PFSK-1 (cell line): Measurements from ENCODE around the gene POC1A.

ENCODE experiments used
- FOXP2 ChIP-seq: optimal IDR thresholded peaks from 2 replicates; pipeline ENCODE3; 2011; ENCODE audit warnings: borderline replicate concordance, control low read depth, inconsistent platforms; ENCODE audit not compliant: insufficient read depth; ENCODE audit errors: extremely low read length, extremely low read depth
- POLR2AphosphoS5 ChIP-seq: IDR thresholded peaks from 2 replicates; pipeline ENCODE4 v1.6.1; 2012; ENCODE audit warnings: low read depth, mild to moderate bottlenecking, control low read depth, low read length, moderate library complexity
- SIN3A ChIP-seq: IDR thresholded peaks from 2 replicates; pipeline ENCODE4 v1.6.1; 2012; ENCODE audit warnings: mild to moderate bottlenecking, low read length, moderate library complexity, borderline replicate concordance; ENCODE audit not compliant: insufficient read depth
- TAF1 ChIP-seq: IDR thresholded peaks from 2 replicates; pipeline ENCODE4 v1.6.1; 2012; ENCODE audit warnings: low read length, control low read depth, borderline replicate concordance; ENCODE audit not compliant: insufficient read depth
- TF ChIP-seq, protein P1 (sequence below), 2 experiments: IDR thresholded peaks; 2 replicates each; pipeline versions ENCODE4 v1.6.1 to v1.8.0; 2011 to 2012; ENCODE audit warnings: low read depth in 2 of 2, low read length in 2 of 2, control low read depth in 1 of 2, inconsistent platforms in 1 of 2, mild to moderate bottlenecking in 1 of 2, moderate library complexity in 1 of 2; ENCODE audit not compliant: insufficient read depth in 1 of 2

DNA sequence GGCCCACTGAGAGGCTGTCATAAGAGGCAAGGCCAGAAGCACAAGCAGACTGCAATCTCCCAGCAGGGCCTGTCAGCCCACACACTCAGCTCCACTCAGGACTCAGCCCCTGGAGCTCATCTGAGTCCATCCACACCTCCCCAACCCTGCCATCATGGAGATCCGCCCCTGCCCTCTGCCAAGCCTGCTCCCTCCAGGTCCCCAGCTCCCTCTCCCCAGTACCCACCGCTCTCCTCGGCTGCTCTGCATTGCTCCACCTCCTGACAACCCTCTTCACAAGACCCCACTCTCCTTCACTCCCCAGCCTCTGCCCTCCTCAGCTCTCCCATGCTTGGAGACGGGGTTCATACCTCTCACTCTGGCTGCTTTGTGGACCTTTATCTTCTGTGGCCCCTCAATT, 11.1 kb downstream of the POC1A start:
- TF ChIP-seq, protein P1, sequence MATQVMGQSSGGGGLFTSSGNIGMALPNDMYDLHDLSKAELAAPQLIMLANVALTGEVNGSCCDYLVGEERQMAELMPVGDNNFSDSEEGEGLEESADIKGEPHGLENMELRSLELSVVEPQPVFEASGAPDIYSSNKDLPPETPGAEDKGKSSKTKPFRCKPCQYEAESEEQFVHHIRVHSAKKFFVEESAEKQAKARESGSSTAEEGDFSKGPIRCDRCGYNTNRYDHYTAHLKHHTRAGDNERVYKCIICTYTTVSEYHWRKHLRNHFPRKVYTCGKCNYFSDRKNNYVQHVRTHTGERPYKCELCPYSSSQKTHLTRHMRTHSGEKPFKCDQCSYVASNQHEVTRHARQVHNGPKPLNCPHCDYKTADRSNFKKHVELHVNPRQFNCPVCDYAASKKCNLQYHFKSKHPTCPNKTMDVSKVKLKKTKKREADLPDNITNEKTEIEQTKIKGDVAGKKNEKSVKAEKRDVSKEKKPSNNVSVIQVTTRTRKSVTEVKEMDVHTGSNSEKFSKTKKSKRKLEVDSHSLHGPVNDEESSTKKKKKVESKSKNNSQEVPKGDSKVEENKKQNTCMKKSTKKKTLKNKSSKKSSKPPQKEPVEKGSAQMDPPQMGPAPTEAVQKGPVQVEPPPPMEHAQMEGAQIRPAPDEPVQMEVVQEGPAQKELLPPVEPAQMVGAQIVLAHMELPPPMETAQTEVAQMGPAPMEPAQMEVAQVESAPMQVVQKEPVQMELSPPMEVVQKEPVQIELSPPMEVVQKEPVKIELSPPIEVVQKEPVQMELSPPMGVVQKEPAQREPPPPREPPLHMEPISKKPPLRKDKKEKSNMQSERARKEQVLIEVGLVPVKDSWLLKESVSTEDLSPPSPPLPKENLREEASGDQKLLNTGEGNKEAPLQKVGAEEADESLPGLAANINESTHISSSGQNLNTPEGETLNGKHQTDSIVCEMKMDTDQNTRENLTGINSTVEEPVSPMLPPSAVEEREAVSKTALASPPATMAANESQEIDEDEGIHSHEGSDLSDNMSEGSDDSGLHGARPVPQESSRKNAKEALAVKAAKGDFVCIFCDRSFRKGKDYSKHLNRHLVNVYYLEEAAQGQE (IDR thresholded peaks at IDR 0.05; ENCODE audit: insufficient read depth in 1 of 2, low read depth in 2 of 2, low read length in 2 of 2), result no peak
- TF ChIP-seq POLR2AphosphoS5 (no peak), TAF1 (no peak), SIN3A (no peak), FOXP2 (no peak)
